Aorta (tissue), 5 donors: ENCODE measurements around the gene STAP2. TPM values are rescaled to one million over a fixed set of nuclear protein-coding genes. Genes with fewer than 3 reads are reported as not detected.

ENCODE experiments used
- ATAC-seq: fragments of 200-7000 bp; cut with Tn5 transposase; one replicate; pipeline ENCODE4 v1.9.1; 2022; ENCODE audit warnings: moderate library complexity; ENCODE audit not compliant: low FRiP score
- DNase-seq, 2 donors: peaks; one replicate each; pipeline ENCODE4 v3.0.0-alpha.2; 2020
- H3K27ac ChIP-seq, 2 donors: one replicate each; pipeline ENCODE4 v1.5.1; 2013; ENCODE audit warnings: low read length in 2 of 2, mild to moderate bottlenecking in 2 of 2, moderate library complexity in 2 of 2, control low read depth in 1 of 2, inconsistent platforms in 1 of 2, low read depth in 1 of 2
- H3K27me3 ChIP-seq, 2 donors: one replicate each; pipeline ENCODE4 v1.6.1; 2013; ENCODE audit warnings: control low read depth in 1 of 2, low read length in 1 of 2, mild to moderate bottlenecking in 1 of 2, moderate library complexity in 1 of 2; ENCODE audit not compliant: insufficient read depth in 2 of 2, control insufficient read depth in 1 of 2
- H3K36me3 ChIP-seq, 2 donors: one replicate each; pipeline ENCODE4 v1.6.1; 2013; ENCODE audit warnings: control low read depth in 1 of 2, low read length in 1 of 2, mild to moderate bottlenecking in 1 of 2; ENCODE audit not compliant: insufficient read depth in 2 of 2, control insufficient read depth in 1 of 2
- H3K4me1 ChIP-seq, 2 donors: one replicate each; pipeline ENCODE4 v1.6.1; 2013; ENCODE audit warnings: low read length in 2 of 2, control low read depth in 1 of 2, mild to moderate bottlenecking in 1 of 2, moderate library complexity in 1 of 2; ENCODE audit not compliant: insufficient read depth in 2 of 2, control insufficient read depth in 1 of 2
- H3K4me3 ChIP-seq, 2 donors: one replicate each; pipeline ENCODE4 v1.5.1; 2013; ENCODE audit warnings: low read length in 2 of 2, control low read depth in 1 of 2, mild to moderate bottlenecking in 1 of 2
- H3K9me3 ChIP-seq: one replicate; pipeline ENCODE4 v1.6.1; 2013; ENCODE audit warnings: mild to moderate bottlenecking, low read length; ENCODE audit not compliant: control insufficient read depth
- WGBS, 2 donors: extraction: QIAGEN DNeasy Blood & Tissue Kit; methylation state at CpG; one replicate each; pipeline ENCODE4 v1.1.7; 2013; 5-methylcytosine and 5-hydroxymethylcytosine counted together
- intact Hi-C, 2 donors: fragments of 100-400 bp; cut with DNase I; formaldehyde crosslinking; loops; one replicate each; pipeline versions ENCODE4 v1.14.2 to v1.15.0; 2022
- long read RNA-seq, 2 donors: library from polyadenylated mRNA; unstranded; transcript quantifications; one replicate each; pipeline ENCODE4 v2.0.0, GENCODE V29; 2020 to 2021
- polyA plus RNA-seq, 2 donors: library from polyadenylated mRNA; stranded (reverse); fragments of 200-250 nt; gene quantifications; one replicate each; pipeline ENCODE4 v1.2.3, GENCODE V29; 2013
- total RNA-seq, 2 donors: library from RNA; stranded (reverse); fragmentation: NEBNext Ultra II Directional; extraction: Animal tissue kit (Norgen Biotek cat#: 25700); gene quantifications; one replicate each; pipeline ENCODE4 v1.2.1, GENCODE V29; 2021
- donor health status: healthy with polysubstance abuse.
- donor health status: Bipolar disorder and iron deficiency.
- donor health status: DM: no; HTN: no; CAD: no.
- donor health status: DM: no; HTN: no; CAD: no.
- donor health status: DM: yes; HTN: yes; CAD: no.

The STAP2 gene
- total RNA-seq (1 to 10 TPM; 1.9 to 2.2 TPM), polyA plus RNA-seq (10 to 100 TPM in 1 of 2 donors, under 1 TPM in 1; 0.13 to 27.8 TPM)
- long read RNA-seq, donor 1, partial matches to known transcripts: 0 of 6 reads
- long read RNA-seq, donor 1, other reads (novel, unspliced or antisense): 2 of 6 reads
- long read RNA-seq, donor 2, partial matches to known transcripts: 0 of 3 reads
- long read RNA-seq, donor 2, other reads (novel, unspliced or antisense): 3 of 3 reads

GRCh38 chr19:4338441-4339355 lies at the start of gene STAP2:
Gene STAP2, minus strand, starts transcription at chr19:4338827. Its CDS starts 74 bp downstream, at chr19:4338753.
- Histone ChIP-seq H3K4me1 (peaks cover 0 to 2% of the 10 kb centered on the region in 2 donors), H3K4me3 (peak within 1 kb of the TSS in 1 of 2 donors; percentile 30), H3K9me3 (no peaks in the 10 kb centered on the region), H3K27ac (no peak within 1 kb of the TSS), H3K36me3 (no peaks in the 10 kb centered on the region), H3K27me3 (no peaks in the 10 kb centered on the region)
- DNase-seq: no peak
- 59 to 61% methylated on average over 27 of the region's 27 CpGs for WGBS, 2 donors
- ATAC-seq: no peak
- intact Hi-C loops: no loop called here

GRCh38 chr19:4386041-4386782 lies 47.6 kb upstream of the STAP2 start:
- Histone ChIP-seq H3K9me3 (no peaks in the 10 kb centered on the region), H3K4me3 (no peak overlapping the region), H3K36me3 (peaks cover 0 to 4% of the 10 kb centered on the region in 2 donors), H3K27ac (no peak overlapping the region), H3K27me3 (no peaks in the 10 kb centered on the region), H3K4me1 (no peaks in the 10 kb centered on the region)
- no peak for ATAC-seq
- no peak for DNase-seq
- intact Hi-C loops: no loop called here
- 91 to 92% methylated on average over 13 of the region's 13 CpGs for WGBS, 2 donors

GRCh38 chr19:4385291-4386040 lies 46.8 kb upstream of the STAP2 start:
- intact Hi-C loops: no loop called here
- Histone ChIP-seq H3K4me3 (no peak overlapping the region), H3K4me1 (no peaks in the 10 kb centered on the region), H3K9me3 (no peaks in the 10 kb centered on the region), H3K27me3 (no peaks in the 10 kb centered on the region), H3K36me3 (peaks cover 0 to 4% of the 10 kb centered on the region in 2 donors), H3K27ac (no peak overlapping the region)
- DNase-seq: no peak
- 64 to 80% methylated on average over 15 of the region's 15 CpGs for WGBS, 2 donors
- no peak for ATAC-seq

- WGBS, 2 donors: 64 to 68% methylated on average over 17 of the region's 17 CpGs
These were observed 41.7 kb upstream of the STAP2 start for GRCh38 chr19:4380254-4380727.

GRCh38 chr19:4379383-4380253 lies 41.0 kb upstream of the STAP2 start:
- H3K9me3 ChIP-seq: no peaks in the 10 kb centered on the region
- no peak for DNase-seq
- WGBS, 2 donors: 79 to 80% methylated on average over 20 of the region's 20 CpGs
- H3K27me3 ChIP-seq: no peaks in the 10 kb centered on the region
- H3K4me1 ChIP-seq: peaks cover 0 to 6% of the 10 kb centered on the region in 2 donors
- no peak overlapping the region for H3K27ac ChIP-seq
- intact Hi-C loops: no loop called here
- peaks cover 0 to 4% of the 10 kb centered on the region in 2 donors for H3K36me3 ChIP-seq
- no peak for ATAC-seq
- H3K4me3 ChIP-seq: no peak overlapping the region

More at GRCh38 chr19:4380254-4380727, 41.7 kb upstream of the STAP2 start:
- DNase-seq: no peak
- intact Hi-C loops: no loop called here
- Histone ChIP-seq H3K36me3 (peaks cover 0 to 4% of the 10 kb centered on the region in 2 donors), H3K9me3 (no peaks in the 10 kb centered on the region), H3K4me3 (no peak overlapping the region), H3K4me1 (peaks cover 0 to 3% of the 10 kb centered on the region in 2 donors), H3K27me3 (no peaks in the 10 kb centered on the region), H3K27ac (no peak overlapping the region)
- ATAC-seq: peak; percentile 39

- no peak for ATAC-seq
- Histone ChIP-seq H3K4me1 (peaks cover 0 to 6% of the 10 kb centered on the region in 2 donors), H3K27ac (no peak overlapping the region), H3K9me3 (no peaks in the 10 kb centered on the region), H3K36me3 (peaks cover 0 to 4% of the 10 kb centered on the region in 2 donors), H3K27me3 (no peaks in the 10 kb centered on the region), H3K4me3 (no peak overlapping the region)
- DNase-seq: no peak
- WGBS, 2 donors: 93 to 95% methylated on average over 11 of the region's 11 CpGs
- intact Hi-C loops: no loop called here
These were observed 40.3 kb upstream of the STAP2 start for GRCh38 chr19:4378886-4379285.

GRCh38 chr19:4376991-4377781 lies 38.6 kb upstream of the STAP2 start:
- no peak for ATAC-seq
- H3K27ac ChIP-seq: no peak overlapping the region
- no peaks in the 10 kb centered on the region for H3K36me3 ChIP-seq
- no peaks in the 10 kb centered on the region for H3K27me3 ChIP-seq
- H3K4me3 ChIP-seq: no peak overlapping the region
- H3K4me1 ChIP-seq: peaks cover 0 to 6% of the 10 kb centered on the region in 2 donors
- peak in 1 of 2 donors; percentile 53 for DNase-seq
- 61 to 69% methylated on average over 22 to 23 of the region's 23 CpGs for WGBS, 2 donors
- intact Hi-C loops: no loop called here
- H3K9me3 ChIP-seq: no peaks in the 10 kb centered on the region
